Stimulated activated CD4-positive, alpha-beta T cell treated with anti-CD3 and anti-CD28 coated beads, Interleukin-1b, Interleukin-23, amount 100 ng/mL, for 48 hours (primary cell): ENCODE results near the gene MALAT1.
A peak's percentile ranks its signal among the peaks of the same experiment; 100 is the strongest.
"Not testable (repeated sequence)": the region's sequence is repeated elsewhere in the genome, so short reads cannot be mapped to it uniquely, and the experiment has no call there.

Source experiments
- DNase-seq: peaks from one replicate; pipeline ENCODE4 v3.0.0-alpha.2; 2020

The MALAT1 gene

DNA sequence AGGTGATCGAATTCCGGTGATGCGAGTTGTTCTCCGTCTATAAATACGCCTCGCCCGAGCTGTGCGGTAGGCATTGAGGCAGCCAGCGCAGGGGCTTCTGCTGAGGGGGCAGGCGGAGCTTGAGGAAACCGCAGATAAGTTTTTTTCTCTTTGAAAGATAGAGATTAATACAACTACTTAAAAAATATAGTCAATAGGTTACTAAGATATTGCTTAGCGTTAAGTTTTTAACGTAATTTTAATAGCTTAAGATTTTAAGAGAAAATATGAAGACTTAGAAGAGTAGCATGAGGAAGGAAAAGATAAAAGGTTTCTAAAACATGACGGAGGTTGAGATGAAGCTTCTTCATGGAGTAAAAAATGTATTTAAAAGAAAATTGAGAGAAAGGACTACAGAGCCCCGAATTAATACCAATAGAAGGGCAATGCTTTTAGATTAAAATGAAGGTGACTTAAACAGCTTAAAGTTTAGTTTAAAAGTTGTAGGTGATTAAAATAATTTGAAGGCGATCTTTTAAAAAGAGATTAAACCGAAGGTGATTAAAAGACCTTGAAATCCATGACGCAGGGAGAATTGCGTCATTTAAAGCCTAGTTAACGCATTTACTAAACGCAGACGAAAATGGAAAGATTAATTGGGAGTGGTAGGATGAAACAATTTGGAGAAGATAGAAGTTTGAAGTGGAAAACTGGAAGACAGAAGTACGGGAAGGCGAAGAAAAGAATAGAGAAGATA is at the start of gene MALAT1:
MALAT1 (plus strand) TSS at position 69 of the 736 bp plus-strand sequence.
- DNase-seq = peak; percentile 93

DNA sequence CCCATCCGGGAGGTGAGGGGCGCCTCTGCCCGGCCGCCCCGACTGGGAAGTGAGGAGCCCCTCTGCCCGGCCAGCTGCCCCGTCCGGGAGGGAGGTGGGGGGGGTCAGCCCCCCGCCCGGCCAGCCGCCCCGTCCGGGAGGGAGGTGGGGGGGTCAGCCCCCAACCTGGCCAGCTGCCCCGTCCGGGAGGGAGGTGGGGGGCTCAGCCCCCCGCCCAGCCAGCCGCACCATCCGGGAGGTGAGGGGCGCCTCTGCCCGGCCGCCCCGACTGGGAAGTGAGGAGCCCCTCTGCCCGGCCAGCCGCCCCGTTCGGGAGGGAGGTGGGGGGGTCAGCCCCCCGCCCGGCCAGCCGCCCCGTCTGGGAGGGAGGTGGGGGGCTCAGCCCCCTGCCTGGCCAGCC is 47.5 kb upstream of the MALAT1 start:
- DNase-seq = not testable (repeated sequence)

DNA sequence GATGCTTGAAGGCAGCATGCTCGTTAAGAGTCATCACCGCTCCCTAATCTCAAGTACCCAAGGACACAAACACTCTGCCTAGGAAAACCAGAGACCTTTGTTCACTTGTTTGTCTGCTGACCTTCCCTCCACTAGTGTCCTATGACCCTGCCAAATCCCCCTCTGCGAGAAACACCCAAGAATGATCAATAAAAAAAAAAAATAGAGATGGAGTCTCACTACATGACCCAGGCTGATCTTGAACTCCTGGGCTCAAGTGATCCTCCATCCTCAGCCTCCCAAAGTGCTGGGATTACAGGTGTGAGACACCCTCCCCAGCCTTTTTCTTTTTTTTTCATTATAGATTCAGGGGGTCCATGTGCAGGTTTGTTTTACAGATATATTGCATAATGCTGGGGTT is 46.6 kb upstream of the MALAT1 start:
- DNase-seq = not testable (repeated sequence)

DNA sequence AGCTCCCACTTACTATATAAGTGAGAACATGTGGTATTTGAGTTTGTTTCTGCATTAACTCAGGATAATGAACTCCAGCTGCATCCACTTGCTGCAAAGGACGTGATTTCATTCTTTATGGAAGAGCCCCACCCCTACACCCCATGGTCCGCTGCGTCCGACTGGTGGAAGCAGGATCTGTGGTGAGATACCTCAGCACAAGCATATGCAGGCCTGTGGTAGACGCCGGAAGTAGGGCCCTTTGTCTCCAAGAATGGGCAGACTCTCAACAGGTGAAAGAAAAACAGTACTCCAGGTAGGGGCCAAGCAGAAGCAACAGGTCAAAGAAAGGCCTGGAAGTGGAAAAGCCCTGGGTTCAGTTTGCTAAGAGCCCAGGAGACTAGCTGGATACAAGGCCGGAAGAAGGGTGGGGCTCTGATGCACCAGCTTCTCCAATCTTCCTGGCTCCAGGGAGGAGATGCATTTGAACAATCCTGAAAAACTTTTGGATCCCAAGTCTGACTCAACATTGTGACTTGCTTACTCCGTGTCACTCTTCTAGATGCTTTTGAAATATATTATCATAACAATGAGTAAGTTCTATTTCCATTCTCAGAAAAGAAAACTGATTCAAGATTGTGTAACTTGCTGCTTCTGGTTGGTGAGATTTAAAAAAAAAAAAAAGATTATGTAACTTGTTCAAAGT is 45.9 kb upstream of the MALAT1 start:
- DNase-seq = no peak

DNA sequence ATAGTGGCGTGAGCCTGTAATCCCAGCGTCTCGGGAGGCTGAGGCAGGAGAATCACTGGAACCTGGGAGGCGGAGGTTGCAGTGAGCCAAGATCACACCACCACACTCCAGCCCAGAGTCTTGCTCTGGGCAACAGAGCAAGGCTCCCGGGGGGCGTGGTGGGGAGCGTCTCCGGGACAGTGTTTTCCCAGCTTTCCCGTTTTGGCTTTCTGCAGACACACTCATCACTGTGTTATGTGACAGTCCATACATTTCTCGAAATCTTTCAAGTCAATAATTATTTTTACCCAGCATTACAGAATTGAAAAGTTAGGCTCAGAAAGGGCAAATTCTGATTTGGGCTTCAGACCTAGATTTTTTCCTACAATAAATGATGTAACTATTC is 44.5 kb upstream of the MALAT1 start:
- no peak for DNase-seq

DNA sequence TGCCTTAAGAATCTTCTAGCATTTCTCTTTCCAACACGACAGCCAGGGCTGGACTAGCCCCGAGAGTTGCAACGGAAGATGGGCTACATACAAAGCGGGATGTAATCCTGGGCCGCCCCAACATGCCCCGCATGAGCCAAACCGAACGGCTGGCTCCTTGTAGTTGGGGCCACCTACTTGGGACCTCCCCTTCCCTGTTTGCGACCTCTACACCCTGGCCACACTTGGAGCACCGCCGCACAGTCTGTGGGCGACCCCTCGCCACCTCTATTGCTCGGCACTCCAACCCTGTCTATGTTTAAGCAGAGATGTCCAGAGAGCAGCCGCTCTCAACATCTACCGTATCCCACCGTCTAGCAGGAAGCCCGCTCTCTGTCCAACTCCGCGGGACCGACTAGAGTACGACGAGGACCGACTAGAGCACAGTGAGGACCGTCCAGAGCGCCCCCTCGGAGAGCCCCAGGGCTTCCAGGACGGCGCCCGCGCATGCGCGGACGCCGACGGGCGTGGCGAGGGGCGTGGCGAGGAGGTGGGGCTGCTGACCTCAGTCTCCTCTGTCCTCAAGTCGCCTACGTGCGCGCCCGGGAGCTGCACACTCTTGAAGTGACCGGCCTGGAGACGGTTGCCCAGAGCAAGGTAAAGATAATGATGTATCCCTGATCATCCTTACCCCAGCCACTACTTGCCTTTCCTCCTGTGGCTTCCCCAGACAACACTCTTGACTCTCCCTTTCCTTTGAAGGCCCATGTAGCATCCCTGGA is 44.0 kb upstream of the MALAT1 start:
- peak; percentile 85 for DNase-seq

DNA sequence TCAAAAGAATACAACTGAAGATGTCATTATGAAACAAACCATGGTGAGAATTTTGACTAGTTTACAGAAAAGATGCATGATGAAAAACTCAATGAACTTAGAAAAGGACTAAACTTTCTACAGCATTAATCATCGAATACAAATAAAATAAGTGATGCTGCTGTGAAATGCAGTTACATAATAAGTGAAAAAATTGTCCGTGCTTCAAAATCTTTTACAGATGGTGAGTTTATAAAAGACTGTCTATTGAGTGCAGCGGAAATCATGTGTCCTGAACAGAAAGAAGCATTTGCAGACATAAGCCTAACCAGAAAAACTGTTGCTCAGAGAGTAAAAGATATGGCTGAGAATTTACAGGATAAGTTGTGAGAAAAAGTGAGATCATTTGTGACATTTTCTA is 42.4 kb upstream of the MALAT1 start:
- no peak for DNase-seq

DNA sequence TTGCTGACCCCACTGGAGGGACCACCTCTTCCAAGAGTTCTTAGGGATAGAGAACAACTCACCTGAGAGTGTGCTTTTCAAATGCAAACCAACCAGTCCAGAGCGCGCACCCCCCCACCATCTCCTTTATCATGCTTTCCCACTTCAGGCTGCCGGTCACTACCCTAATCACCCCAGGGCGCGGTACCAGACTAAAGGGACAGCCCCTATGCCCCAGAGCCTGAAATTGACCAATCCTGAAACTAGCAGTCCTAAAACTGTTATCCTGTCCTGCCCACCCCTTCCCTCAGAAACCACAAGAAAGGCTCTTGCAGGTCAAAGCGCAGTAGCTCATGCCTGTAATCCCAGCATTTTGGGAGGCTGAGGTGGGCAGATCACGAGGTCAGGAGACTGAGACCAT is 39.3 kb upstream of the MALAT1 start:
- DNase-seq = no peak

DNA sequence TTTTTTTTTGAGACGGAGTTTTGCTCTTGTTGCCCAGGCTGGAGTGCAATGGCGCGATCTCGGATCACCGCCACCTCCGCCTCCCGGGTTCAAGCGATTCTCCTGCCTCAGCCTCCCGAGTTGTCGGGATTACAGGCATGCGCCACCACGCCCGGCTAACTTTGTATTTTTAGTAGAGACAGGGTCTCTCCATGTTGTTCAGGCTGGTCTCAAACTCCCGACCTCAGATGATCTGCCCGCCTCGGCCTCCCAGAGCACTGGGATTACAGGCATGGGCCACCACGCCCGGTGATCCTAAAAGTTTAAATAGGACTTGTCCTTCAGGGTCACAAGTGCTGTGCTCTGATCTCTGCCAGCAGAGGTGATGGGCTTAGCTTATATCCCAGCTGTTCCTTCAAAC is 33.4 kb upstream of the MALAT1 start:
- not testable (repeated sequence) for DNase-seq

DNA sequence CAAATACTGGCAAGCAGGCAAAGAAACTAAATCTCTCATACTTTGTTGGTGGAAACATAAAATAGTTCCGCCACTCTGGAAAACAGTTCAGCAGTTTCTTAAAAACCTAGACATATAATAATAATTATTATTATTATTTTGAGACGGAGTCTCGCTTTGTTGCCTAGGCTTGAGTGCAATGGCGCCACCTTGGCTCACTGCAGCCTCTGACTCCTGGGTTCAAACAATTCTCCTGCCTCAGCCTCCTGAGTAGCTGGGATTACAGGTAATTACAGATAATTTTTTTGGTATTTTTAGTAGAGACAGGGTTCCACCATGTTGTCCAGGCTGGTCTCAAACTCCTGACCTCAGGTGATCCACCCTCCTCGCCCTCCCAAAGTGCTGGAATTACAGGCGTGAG is 31.5 kb upstream of the MALAT1 start:
- not testable (repeated sequence) for DNase-seq

DNA sequence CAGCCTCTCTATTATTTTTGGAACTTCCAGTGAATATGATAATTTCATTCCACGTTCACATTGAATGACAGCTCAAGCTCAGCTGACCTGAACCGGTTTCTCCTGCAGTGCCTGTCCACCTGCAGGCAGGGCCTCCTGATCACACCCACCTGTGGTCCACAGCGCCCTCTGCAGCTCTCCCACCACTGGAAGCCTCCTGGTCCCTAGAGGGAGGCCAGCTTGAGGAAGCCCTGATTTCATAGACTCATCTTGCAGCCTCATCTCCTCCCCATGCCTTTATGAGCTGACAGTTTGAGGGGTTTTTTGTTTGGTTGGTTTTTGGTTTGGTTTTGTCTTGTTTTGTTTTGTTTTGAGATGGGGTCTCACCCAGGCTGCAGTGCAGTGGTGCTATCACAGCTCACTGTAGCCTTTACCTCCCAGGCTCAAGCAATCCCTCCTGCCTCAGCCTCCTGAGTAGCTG is 29.9 kb upstream of the MALAT1 start:
- peak; percentile 55 for DNase-seq

DNA sequence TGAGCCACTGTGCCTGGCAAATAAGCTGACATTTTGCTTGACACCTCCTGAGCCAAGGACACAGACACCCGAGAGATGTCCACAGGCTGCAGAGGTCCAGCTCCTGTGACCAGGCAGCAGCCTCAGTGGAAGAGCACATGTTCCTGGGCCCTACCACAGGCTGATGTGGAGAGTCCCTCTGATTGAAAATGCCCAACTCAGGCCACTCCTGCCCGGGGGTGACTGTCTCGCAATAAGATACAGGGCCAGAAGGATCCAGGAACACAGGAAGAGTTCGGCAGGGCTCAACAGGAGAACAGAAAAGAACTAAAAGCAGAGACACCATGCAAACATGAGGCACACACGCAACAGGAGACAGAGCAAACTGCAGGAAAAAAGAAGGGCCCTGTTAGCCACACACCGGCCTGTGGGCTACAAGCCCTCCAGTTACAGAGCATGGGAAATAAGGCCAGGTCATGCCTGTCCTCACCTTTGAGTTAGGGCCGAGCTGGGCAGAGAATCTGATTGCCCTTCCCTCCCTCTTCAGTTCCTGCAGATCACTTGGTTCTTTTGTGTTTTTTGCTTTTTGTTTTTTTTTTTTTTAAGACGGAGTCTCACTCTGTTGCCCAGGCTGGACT is 28.3 kb upstream of the MALAT1 start:
- no peak for DNase-seq

DNA sequence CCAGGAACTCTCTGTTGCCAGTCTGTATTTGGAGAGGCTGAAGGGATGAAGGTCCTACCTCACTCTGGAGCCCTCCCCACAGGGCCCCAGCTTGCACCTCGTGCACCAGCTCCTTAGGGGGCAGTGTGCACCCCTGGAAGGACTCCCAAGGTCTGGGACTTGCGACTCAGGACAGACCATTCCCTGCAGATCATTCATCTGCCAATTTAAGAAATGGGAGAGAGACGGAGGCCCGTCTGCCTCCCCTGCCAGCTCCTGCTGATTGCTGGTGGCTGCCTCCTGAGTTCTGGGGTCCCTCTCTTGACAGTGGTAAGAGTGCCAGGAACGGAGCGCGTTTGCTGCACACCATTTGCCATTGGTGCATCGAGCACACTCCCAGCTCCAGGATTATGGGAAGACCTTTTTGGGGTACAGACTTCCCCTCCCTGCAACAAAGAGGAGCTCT is 27.4 kb upstream of the MALAT1 start:
- peak; percentile 26 for DNase-seq

DNA sequence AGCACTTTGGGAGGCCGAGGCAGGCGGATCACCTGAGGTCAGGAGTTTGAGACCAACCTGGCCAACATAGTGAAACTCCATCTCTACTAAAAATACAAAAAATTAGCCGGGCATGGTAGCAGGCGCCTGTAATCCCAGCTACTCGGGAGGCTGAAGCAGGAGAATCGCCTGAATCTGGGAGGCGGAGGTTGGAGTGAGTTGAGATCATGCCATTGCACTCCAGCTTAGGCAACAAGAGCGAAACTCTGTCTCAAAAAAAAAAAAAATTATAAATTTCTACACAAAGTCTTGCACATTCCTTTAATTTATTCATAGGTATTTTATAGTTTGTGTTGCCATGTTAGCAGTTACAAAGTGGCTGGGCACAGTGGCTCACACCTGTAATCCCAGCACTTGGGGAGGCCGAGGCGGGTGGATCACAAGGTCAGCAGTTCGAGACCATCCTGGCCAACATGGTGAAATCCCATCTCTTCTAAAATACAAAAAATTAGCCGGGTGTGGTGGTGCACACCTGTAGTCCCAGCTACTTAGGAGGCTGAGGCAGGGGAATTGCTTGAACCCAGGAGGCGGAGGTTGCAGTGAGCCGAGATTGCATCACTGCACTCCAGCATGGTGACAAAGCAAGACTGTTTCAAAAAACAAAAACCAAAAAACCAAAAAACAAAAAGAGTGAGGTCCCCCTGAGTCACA is 26.1 kb upstream of the MALAT1 start:
- not testable (repeated sequence) for DNase-seq

DNA sequence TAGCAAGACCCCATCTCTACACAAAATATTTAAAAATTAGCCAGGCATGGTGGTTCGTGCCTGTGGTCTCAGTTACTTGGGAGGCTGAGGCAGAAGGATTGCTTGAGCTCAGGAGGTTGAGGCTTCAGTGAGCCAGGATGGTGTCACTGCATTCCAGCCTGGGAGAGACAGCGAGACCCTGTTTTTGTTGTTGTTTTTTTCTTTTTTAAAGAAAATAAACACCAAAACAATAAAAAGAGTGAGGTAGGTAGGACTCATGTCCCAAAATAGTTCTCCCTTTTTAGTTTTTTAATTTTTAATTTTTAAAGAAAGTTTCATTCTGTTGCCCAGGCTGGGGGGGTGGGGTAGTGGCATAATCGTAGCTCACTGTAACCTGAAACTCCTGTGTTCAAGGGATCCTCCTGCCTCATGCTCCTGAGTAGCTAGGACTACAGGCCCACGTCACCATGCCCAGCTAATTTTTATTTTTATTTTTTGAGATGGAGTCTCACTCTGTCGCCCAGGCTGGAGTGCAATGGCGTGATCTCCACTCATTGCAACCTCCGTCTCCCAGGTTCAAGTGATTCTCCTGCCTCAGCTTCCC is 25.5 kb upstream of the MALAT1 start:
- DNase-seq = no peak

DNA sequence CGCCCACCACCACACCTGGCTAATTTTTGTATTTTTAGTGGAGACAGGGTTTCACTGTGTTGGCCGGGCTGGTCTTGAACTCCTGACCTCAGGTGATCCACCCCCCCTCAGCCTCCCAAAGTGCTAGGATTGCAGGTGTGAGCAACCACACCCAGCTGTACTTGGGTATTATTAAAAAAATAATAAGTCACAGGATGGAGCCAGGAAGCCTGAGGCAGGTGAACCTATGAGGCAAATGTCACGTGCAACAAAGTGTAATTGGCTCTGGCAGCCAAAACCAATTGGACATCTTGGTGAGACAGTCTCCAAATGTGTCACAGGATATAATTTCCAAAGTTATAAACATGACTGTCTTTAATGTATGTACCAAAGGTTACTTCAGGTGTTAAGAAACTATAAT is 24.0 kb upstream of the MALAT1 start:
- no peak for DNase-seq

DNA sequence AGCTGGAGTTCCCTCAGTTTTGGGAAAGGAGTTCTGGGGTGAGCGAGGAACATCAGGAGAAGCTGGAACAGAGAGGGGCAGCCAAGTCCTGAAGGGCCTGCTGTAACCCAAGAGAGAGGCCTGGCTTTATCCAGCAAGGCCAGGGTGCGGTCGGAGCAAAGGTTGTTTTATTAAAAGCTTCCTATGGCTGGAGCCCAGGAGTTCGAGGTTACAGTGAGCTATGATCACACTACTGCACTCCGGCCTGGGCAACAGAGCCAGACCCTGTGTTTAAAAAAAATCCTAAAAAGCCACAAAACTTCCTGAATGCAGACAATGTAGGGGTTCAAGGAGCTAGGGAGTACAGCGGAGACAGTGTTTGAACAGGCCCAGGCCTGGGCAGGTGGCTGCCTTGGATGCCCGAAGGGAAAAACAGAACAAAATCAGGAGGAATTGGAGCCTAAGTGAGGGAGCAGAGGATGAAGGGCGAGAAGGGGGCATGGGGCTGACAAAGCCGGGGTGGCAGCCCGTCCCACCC is 22.2 kb upstream of the MALAT1 start:
- no peak for DNase-seq

DNA sequence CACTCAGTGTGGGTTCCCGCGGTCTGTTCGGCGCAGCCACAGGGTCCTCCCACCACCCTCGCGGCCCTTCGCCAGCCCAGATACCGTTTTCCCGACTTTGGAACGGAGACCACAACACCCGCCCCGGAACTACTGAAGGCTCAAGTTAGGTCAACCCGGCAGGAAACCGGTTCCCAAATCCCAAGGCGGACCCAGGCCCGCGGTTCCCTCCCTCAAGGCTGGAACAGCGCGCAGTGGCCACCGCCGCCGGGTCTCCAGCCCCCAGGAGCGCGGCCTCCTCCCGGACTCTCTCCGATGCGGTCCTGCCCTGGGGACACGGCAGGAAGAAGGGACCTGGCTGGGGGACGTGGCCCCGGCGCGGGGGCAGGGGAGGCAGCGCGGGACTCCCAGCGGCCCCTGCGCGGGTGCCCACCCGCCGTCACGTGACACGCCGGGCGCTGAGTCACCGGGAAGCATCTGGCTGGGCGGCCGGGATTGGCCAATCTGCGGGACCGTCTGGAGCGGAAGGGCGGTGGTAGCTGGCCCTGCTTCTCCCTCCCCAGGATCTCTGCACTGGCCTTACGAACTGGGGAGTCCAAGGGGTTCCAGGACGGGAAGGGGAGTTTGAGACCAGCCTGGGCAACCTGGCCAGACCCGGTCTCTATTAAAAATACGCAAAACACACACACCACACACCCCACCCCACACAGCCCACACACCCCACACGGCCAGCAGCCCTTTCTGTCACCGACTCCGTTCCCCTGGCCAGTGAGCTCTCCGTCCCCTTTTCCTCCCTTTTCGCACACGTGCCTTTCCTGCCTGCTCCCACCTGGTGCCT is 21.5 kb upstream of the MALAT1 start:
- peak; percentile 93 for DNase-seq

DNA sequence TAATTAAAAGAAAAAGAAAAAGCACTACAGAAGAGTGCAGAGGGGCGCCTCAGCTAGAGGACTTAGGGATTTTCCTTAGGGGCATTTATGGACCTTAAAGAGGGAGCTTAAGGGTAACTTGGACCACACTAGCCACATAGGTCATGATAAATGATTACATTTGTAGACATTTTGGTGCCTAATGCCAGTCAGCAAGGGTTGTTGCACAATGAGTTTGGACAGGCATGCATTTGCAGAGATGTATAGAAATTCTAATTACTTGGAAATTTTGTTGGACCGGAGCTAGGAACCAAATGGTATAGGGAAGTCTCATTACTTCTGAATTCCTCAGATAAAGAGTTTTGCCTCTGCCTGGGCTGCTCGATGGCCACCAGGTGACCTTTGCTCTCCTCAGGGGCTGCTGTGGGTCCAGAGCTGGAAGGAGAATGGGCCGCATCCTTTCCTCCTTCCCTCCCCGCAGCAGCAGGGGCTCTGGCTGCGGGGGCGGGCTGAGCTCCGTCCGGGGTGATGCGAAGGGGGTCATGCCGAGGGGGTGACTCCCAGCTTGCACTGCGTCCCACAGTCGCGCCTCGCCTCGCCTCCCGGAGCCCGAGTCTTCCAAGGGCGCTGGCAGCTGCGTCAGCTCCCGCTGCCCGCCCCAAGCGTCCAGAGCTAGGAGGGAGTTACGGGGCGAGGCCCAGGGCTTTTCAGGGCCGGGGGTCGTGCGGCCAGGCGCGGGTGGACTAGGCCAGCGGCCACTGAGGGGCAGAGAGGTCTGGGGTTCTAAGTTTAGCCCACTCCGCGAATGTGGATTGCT is 20.3 kb upstream of the MALAT1 start:
- no peak for DNase-seq
